Measurements from ENCODE around the gene MRPL18.
A peak's percentile ranks its signal among the peaks of the same experiment; 100 is the strongest.
"Not testable (repeated sequence)": the region's sequence is repeated elsewhere in the genome, so short reads cannot be mapped to it uniquely, and the experiment has no call there.

MRPL18 gene

GRCh38 chr6:159777240-159777904 lies 12.9 kb upstream of the MRPL18 start:
- no peak for ATAC-seq

- ATAC-seq = no peak
Measured at GRCh38 chr6:159778131-159778530, 12.1 kb upstream of the MRPL18 start.

GRCh38 chr6:159778542-159779103 lies 11.6 kb upstream of the MRPL18 start:
- ATAC-seq = no peak

- no peak for ATAC-seq
Measured at GRCh38 chr6:159788276-159788675, 2.0 kb upstream of the MRPL18 start.

- ATAC-seq = no peak
Measured at GRCh38 chr6:159788753-159789376, 1.4 kb upstream of the MRPL18 start.

- peak; percentile 79 to 83 for ATAC-seq
Measured at GRCh38 chr6:159789377-159790148, 704 bp upstream of the MRPL18 start, which contains the start of gene TCP1. TSS of gene TCP1 (minus strand) at chr6:159789602. CDS start at chr6:159789468, 134 bp downstream.

- ATAC-seq = no peak
Measured at GRCh38 chr6:159790956-159791598, 810 bp downstream of the MRPL18 start.

GRCh38 chr6:159794976-159795375 lies 4.7 kb downstream of the MRPL18 start:
- not testable (repeated sequence) for ATAC-seq

GRCh38 chr6:159797554-159797953 lies 7.3 kb downstream of the MRPL18 start:
- no peak for ATAC-seq

GRCh38 chr6:159800141-159800865 lies 10.0 kb downstream of the MRPL18 start, which contains the start of gene PNLDC1:
TSS of gene PNLDC1 (plus strand) at chr6:159800276. CDS start at chr6:159800308, 32 bp downstream.
- ATAC-seq = no peak

GRCh38 chr6:159801935-159802334 lies 11.7 kb downstream of the MRPL18 start:
- ATAC-seq = no peak

- ATAC-seq = no peak
Measured at GRCh38 chr6:159804504-159804903, 14.2 kb downstream of the MRPL18 start.

- ATAC-seq = no peak
Measured at GRCh38 chr6:159805440-159806020, 15.3 kb downstream of the MRPL18 start.

- no peak for ATAC-seq
Measured at GRCh38 chr6:159806021-159806458, 15.8 kb downstream of the MRPL18 start.

GRCh38 chr6:159807150-159807858 lies 17.0 kb downstream of the MRPL18 start:
- ATAC-seq = no peak

GRCh38 chr6:159808647-159809046 lies 18.4 kb downstream of the MRPL18 start:
- ATAC-seq = no peak

GRCh38 chr6:159809149-159809548 lies 18.9 kb downstream of the MRPL18 start:
- no peak for ATAC-seq

- ATAC-seq = no peak
Measured at GRCh38 chr6:159813781-159814180, 23.5 kb downstream of the MRPL18 start.

GRCh38 chr6:159815410-159815809 lies 25.1 kb downstream of the MRPL18 start:
- ATAC-seq = no peak

GRCh38 chr6:159816775-159817174 lies 26.5 kb downstream of the MRPL18 start:
- ATAC-seq = not testable (repeated sequence)
